ENCODE measurements around the gene DEAF1.
A peak's percentile ranks its signal among the peaks of the same experiment; 100 is the strongest.
"Not testable (repeated sequence)": the region's sequence is repeated elsewhere in the genome, so short reads cannot be mapped to it uniquely, and the experiment has no call there.

Gene DEAF1, protein sequence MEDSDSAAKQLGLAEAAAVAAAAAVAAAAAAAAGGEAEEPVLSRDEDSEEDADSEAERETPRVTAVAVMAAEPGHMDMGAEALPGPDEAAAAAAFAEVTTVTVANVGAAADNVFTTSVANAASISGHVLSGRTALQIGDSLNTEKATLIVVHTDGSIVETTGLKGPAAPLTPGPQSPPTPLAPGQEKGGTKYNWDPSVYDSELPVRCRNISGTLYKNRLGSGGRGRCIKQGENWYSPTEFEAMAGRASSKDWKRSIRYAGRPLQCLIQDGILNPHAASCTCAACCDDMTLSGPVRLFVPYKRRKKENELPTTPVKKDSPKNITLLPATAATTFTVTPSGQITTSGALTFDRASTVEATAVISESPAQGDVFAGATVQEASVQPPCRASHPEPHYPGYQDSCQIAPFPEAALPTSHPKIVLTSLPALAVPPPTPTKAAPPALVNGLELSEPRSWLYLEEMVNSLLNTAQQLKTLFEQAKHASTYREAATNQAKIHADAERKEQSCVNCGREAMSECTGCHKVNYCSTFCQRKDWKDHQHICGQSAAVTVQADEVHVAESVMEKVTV

DNA sequence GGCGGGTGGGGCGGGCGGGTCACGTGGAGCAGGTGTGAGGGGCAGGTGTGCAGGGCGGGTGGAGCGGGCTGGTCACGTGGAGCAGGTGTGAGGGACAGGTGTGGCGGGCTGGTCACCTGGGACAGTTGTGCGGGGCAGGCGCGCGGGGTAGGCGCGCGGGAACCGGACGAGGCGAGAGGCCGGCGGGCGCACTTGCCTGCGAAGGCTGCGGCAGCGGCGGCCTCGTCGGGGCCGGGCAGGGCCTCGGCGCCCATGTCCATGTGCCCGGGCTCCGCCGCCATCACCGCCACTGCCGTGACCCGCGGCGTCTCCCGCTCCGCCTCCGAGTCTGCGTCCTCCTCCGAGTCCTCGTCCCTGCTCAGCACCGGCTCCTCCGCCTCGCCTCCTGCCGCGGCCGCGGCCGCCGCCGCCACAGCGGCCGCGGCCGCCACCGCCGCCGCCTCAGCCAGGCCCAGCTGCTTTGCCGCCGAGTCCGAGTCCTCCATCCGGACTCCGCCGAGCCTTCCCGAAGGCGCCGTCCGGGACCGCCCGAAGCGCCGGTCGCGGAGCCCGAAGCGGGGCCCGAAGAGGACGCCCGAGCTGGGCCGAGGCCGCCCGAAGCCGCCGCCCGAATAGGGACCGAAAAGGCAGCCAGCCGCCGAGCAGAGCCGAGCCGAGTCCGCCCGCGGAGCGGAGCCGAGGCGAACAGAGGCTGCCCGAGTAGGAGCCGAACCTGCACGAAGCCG lies at the start of gene DEAF1:
Gene DEAF1 (minus strand): TSS at position 660 of the 725 bp plus-strand sequence. CDS start 175 bp downstream, at position 485.
- peak; percentile 98 to 100 (median 99) for DNase-seq (ENCODE audit: low read depth in 3 of 3)

DNA sequence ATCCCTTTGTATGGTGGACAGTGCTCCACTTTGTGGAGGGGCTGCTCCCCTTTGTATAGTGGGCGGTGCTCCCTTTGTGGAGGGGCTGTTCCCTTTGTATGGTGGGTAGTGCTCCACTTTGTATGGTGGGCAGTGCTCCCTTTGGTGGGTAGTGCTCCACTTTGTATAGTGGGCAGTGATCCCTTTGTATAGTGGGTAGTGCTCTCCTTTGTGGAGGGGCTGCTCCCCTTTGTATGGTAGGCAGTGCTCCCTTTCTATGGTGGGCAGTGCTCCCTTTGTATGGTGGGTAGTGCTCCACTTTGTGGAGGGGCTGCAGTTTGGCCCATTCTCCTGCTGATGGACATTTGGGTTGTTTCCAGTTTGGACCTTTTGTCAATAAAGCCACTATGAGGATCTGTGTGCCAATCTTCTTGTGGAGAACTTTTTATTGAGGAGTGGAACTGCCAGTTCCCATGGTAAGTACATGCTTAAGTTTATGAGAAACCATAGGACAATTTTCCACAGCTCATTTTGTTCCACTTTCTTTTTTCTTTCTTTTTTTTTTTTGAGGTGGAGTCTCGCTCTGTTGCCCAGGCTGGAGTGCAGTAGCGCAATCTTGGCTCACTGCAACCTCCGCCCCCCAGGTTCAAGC lies 47.7 kb upstream of the DEAF1 start:
- DNase-seq (ENCODE audit: low read depth in 3 of 3), result no peak

DNA sequence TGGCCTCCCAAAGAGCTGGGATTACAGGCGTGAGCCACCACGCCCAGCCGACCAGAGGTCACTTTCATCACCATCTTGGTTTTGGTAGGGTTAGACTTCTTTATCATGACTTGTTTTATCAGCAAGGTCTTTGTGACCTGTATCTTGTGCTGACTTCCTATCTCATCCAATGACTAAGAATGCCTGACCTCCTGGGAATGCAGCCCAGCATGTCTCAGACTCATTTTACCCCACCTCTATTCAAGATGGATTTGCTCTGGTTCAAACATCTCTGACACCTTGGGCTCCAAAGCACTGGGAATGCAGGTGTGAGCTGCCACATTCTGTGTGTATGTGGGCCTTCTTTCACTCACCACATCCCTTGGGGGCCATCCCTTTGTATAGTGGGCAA lies 47.1 kb upstream of the DEAF1 start:
- no peak for DNase-seq (ENCODE audit: low read depth in 3 of 3)

DNA sequence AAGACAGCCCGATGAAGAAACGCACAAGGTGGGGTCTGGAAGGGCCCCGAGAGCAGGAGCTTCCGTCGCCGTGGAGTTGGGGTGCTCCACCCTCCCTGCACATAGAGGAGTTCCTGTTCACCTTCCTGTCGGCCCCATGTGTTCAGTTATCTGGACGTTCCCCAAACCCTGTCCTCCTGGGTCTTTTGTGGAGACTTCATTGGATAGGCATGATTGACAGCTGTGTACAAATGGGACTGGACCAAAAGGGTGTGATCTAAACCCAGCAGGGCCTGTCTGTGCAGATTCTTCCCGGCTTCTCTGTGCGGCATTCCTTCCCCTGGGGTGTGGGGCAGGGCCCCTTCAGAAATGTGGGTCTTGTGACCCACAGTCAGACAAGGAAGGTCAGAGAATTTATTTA lies 42.9 kb upstream of the DEAF1 start:
- DNase-seq (ENCODE audit: low read depth in 3 of 3), result not testable (repeated sequence)

DNA sequence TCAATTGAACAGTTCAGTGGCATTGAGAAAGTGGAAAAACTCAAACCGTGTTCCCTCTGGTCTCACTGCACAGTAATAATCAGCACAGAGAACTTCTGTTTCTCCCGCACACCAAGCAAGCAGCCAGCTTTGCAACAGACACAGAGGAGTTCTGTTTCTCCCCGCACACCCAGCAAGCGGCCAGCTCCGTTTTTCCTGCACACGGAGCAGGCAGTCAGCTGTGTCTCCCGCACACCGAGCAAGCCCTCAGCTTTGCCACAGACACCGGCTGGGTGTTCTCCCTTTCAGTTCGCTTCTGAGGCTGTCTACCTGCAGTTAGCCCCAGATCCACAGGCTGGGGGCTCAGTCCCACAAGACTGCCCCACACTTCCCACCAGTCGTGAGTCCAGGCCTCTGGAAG lies 42.3 kb upstream of the DEAF1 start:
- DNase-seq (ENCODE audit: low read depth in 3 of 3), result no peak

DNA sequence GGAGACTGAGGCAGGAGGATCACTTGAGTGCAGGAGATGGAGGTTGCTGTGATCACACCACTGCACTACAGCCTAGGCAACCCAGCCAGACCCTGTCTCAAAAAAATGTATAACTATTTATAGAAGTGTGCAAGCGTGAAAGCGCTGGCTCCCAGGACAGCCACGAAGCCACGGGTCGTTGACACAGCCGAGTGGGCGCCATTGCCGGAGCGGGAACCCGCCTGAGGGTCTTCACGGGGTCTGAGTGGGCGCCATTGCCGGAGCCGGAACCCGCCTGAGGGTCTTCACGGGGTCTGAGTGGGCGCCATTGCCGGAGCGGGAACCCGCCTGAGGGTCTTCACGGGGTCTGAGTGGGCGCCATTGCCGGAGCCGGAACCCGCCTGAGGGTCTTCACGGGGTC lies 39.5 kb upstream of the DEAF1 start:
- DNase-seq (ENCODE audit: low read depth in 3 of 3), result not testable (repeated sequence)

DNA sequence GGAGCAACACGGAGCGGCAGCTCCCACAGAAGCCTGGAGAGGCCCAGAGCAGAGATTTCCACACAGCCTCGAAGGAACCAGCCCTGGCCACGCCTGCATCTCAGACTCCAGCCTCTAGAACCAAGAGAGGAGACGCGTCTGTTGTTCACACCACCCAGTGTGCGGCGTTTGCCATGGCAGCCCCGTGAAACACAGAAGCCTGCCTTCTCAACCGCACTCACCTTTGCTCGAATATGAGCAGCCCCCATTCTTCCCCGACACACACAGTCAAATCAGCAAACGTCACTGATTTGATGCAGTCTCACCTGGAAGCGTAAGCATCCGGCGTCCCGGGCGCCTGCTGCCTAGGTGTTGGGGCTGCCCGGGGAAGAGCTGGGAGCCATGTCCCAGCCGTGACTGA lies 38.0 kb upstream of the DEAF1 start:
- no peak for DNase-seq (ENCODE audit: low read depth in 3 of 3)

DNA sequence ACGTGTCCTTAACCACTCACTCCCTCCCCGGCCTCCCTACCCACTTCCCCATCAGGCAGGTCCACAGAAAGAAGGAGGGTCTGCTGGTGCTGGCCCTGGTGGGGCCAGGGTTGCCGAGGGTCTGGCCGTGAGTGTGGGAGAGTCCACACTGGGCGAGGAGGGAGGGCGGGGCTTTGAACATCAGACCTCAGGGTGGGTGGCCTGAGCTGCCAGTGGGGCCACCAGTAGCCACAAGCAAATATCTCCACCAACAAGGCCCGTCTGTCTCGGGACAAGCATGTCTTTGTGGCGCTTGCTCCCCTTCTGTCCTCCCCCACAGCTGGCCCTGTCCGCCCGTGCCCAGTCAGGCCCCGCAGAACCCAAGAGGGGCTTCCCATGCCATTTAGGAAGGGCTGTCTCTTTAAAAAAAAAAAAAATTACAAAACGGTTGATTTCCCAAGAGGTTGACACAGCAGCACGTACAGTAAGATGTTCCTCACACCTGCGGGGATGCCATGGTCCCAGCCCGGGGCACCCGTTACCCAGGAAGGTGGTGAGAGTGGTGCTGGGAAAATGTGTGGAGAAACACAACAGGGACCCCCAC lies 34.6 kb upstream of the DEAF1 start:
- DNase-seq (ENCODE audit: low read depth in 3 of 3), result no peak

DNA sequence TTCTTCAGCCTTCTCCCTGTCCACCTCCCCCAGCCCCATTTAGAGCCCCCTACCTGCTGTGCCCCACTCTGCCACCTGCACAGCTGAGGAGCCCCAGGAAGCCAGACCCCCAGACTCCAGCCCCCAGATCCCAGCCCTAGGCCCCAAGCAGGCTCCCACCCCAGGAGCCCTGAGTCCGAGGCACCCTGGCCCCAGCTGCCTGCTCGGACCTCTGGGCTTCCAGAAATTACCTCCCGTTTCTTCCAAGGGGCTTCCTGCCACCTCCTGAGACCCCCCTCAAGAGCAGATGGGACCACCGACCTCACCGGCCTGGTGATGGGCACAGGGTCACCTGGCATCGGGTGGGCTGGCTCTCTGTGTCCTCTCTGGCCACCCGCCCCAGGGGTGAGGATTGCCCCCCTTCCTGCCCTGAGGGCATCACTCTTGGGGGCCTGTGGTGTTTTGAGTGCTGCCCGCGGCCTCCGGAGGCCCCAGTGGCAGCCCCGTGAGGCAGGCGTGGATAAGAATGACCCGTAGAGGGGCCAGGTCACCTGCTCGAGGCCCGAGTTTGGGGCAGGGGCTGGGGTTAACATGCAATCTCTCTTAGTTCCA lies 34.0 kb upstream of the DEAF1 start:
- no peak for DNase-seq (ENCODE audit: low read depth in 3 of 3)

DNA sequence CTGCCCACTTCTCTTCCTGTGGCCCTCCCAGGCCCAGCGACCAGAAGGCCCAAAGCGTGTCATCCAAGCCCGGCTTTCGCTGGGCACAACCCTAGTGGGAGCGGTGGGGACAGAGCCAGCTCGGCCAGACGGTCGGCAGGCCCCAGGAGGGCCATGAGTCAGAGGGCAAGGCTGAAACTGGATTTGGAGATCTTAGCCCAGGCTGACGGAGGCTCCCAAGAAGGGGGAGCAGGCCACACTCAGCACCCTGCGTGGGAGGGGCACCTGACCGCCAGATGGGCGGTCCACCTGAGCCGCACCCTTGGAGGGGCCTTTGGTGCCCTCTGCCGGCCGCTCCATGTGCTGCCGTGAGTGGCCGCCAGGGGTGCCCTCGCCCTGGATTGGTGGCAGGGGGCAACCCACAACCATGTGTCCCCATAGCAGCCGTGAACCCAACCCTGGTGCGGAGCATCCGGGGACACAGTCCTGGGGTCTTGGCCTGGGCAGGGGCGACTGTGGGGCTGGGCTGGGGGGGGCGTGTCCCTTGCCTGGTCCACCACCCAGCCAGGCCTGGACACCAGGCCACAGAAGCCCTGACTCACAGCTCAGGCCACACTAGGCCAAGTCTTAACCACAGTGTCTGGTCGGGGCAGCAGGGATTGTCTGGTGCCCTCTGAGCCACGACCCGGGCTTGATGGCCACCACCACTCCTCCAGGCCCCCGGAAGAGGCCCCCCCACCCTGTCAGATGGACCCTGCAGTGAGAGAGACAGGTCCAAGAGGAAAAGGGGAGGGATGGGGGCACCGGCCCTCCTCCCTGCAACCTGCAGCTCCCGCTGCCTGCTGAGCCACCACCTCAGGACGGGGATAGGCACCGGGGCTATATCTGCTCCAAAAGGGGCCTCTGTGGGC lies 33.1 kb upstream of the DEAF1 start:
- DNase-seq (ENCODE audit: low read depth in 3 of 3), result peak; percentile 63 to 80 (median 66)

DNA sequence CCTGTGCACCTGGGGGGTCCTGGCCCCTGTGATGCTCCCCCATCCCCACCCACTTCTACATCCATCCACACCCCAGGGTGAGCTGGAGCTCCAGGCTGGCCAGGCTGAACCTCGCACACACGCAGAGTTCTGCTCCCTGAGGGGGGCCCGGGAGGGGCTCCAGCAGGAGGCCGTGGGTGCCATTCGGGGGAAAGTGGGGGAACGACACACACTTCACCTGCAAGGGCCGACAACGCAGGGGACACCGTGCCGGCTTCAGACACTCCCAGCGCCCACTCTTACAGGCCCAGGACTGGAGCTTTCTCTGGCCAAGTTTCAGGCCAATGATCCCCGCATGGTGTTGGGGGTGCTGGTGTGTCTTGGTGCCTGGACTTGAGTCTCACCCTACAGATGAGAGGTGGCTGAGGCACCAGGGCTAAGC lies 32.3 kb upstream of the DEAF1 start:
- no peak for DNase-seq (ENCODE audit: low read depth in 3 of 3)

DNA sequence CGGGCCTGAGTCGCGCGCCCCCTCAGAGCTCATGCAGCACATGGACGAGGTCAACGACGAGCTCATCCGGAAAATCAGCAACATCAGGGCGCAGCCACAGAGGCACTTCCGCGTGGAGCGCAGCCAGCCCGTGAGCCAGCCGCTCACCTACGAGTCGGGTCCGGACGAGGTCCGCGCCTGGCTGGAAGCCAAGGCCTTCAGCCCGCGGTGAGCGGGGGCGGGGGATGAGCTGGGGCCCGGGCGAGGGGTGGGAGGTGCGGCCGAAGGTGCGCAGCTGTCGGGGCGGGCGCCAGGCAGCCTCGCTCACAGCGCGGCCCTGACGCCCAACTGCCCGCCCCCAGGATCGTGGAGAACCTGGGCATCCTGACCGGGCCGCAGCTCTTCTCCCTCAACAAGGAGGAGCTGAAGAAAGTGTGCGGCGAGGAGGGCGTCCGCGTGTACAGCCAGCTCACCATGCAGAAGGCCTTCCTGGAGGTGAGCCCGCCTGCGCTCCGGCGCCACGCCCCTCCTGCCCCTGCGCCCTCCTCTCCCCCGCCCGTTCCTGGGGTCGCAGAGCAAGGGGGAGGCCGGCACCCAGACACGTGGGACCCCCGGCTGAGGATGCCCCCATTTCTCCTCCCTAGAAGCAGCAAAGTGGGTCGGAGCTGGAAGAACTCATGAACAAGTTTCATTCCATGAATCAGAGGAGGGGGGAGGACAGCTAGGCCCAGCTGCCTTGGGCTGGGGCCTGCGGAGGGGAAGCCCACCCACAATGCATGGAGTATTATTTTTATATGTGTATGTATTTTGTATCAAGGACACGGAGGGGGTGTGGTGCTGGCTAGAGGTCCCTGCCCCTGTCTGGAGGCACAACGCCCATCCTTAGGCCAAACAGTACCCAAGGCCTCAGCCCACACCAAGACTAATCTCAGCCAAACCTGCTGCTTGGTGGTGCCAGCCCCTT lies 31.5 kb upstream of the DEAF1 start:
- no peak for DNase-seq (ENCODE audit: low read depth in 3 of 3)

DNA sequence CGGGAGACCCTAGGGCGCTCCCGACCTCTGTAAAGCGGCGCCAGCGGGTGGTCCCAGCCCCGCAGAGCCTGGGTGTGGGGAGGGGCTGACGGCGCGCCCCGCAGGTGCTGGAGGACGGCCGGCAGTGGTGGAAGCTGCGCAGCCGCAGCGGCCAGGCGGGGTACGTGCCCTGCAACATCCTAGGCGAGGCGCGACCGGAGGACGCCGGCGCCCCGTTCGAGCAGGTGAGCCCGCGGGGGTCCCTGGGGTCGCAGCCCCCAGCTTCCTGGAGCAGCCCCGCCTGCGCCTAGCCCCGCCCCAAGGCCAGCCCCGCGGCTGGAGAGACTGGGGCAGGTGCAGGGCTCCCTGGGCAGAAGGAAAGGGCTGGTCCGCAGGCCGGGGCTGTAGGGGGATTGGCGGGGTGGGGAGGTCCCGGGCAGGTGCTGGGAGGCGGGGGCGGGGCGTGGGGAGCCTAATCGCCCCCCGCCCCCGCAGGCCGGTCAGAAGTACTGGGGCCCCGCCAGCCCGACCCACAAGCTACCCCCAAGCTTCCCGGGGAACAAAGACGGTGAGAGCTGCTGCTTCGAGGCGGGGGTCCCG lies 30.7 kb upstream of the DEAF1 start:
- DNase-seq (ENCODE audit: low read depth in 3 of 3), result no peak

DNA sequence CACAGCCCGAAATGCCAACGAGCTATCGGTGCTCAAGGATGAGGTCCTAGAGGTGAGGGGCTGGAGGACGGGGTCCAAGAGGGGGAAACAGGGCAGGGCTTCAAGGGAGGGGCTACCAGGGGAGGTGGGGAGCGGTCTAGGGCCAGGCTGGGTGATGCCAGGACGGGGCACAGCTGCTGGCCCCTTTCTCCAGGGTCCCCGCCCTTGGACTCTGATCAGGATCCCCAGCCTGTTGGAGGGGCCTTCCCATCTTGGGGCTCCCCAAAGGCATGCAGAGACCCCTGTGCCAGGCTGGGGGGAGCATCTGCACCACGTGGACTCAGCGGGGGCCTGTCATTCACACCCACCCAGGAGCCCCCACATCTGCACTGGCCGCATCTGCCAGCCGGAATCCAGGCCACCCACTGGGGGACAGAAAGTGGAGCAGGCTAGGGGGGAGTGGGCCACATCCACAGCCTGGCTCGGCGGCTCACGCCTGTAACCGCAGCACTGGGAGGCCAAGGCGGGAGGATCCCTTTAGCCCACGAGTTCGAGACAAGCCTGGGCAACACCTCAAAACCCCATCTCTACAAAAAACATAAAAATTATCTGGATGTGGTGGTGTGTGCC lies 29.9 kb upstream of the DEAF1 start:
- no peak for DNase-seq (ENCODE audit: low read depth in 3 of 3)

DNA sequence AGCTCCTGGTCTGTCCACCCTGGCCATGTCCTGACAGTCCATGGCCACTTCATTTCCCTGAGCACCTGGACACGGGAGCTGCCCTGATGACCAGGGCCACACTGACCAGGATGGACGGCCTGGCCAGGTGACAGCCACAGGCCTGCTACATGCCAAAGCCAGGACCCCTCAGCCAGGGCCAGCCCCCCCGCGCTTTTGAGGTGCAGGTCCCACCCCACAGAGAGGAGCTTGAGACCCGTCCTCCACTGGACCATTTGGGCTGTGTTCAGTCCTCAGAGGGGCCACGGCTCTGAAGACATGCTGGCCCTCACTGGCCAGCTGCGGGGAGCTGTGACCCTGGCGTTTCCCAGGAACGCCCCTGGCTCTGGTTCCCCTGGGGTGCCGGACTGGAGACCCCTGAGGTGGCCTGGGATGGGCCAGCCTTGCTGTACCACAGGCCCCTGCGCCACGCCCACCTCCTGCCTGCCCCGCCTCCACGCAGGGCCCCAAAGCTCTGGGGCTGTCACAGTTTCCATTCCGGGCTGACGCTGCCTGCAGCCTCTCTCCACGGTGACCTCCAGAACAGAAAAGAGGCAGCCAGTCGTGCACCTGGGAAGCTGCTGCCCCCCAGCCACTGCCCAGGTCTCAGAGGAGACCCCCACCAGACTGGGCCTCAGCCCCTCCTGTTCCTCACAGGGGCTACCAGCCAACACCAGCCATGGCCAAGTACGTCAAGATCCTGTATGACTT lies 29.2 kb upstream of the DEAF1 start:
- DNase-seq (ENCODE audit: low read depth in 3 of 3), result no peak

DNA sequence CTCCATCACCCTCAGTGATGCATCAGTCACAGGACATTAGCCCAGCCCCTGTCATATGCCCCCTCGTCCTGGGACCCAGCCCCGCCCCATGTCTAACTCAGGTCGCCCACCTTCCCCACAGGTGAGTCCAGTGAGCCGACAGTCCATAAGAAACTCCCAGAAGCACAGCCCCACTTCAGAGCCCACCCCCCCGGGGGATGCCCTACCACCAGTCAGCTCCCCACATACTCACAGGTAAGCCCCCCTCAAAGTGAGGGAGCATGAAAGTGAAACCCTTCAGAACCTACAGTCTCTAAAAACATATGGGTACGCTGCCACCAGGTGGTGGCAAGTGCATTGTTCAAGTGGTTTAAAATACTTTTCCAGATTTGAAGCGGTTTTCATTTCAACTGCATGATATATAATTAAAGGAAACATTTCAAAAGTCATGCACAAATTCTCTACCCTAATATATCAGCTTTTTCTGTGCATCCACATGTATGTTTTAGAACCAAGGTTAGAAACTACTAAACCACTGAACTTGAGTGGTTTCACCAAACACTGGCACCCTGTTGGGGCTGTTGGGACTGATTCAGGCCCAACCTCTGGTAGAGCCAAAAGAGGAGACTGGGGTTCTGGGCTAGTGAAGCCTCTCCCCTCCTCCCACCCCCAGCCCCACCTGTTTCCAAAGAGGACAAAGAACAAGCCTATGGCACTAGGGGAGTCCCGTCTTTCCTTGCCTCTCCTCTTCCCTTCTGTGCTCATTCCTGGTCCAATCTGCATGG lies 28.3 kb upstream of the DEAF1 start:
- DNase-seq (ENCODE audit: low read depth in 3 of 3), result no peak

DNA sequence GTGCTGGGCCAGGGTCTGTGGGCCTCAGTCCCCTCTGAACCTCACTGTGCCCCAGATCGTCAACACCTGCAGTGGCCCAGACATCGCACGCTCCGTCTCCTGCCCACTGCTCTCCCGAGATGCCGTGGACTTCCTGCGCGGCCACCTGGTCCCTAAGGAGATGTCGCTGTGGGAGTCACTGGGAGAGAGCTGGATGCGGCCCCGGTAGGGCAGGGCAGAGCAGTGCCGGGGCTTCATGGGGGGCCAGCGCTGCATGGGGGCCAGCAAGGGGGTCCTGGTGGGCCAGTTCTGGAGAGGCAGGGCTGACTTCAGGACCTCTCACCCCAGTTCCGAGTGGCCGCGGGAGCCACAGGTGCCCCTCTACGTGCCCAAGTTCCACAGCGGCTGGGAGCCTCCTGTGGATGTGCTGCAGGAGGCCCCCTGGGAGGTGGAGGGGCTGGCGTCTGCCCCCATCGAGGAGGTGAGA lies 27.4 kb upstream of the DEAF1 start:
- DNase-seq (ENCODE audit: low read depth in 3 of 3), result no peak

Data from stimulated activated CD4-positive, alpha-beta T cell treated with anti-CD3 and anti-CD28 coated beads, TNF-alpha, amount 100 ng/mL, for 48 hours (primary cell).